Natural killer cell treated with Interleukin-12 subunit alpha and Interleukin-12 subunit beta and Interleukin-15 and Interleukin-18, amount 100 ng/mL, for 72 hours (primary cell): Measurements from ENCODE around the gene HOXD13. TPM values are rescaled to one million over a fixed set of nuclear protein-coding genes. Genes with fewer than 3 reads are reported as not detected.
A peak's percentile ranks its signal among the peaks of the same experiment; 100 is the strongest.

Source experiments
- ATAC-seq, 2 donors: fragments of 150-1000 bp; cut with Tn5 transposase in 1 of 2; sonication (Bioruptor Pico), chemical (Tn5 transposase) in 1 of 2; 2 replicates each; pipeline ENCODE4 v1.10.0; 2021
- DNase-seq: peaks from one replicate; pipeline ENCODE4 v3.0.0; 2022; ENCODE audit warnings: low spot score
- H3K27ac Mint-ChIP-seq, 2 donors: 1 replicate in 1 of 2; 2 replicates in 1 of 2; pipeline ENCODE4 v1.8.0; 2022; ENCODE audit warnings: mixed read lengths in 2 of 2, mild to moderate bottlenecking in 1 of 2, moderate library complexity in 1 of 2
- H3K27me3 Mint-ChIP-seq, 2 donors: 1 replicate in 1 of 2; 2 replicates in 1 of 2; pipeline ENCODE4 v1.8.0; 2022; ENCODE audit warnings: mixed read lengths in 2 of 2
- H3K36me3 Mint-ChIP-seq: one replicate; pipeline ENCODE4 v1.8.0; 2022; ENCODE audit warnings: mixed read lengths
- H3K4me1 Mint-ChIP-seq, 2 donors: 1 replicate in 1 of 2; 2 replicates in 1 of 2; pipeline ENCODE4 v1.8.0; 2022; ENCODE audit warnings: low read depth in 2 of 2, mixed read lengths in 2 of 2, mild to moderate bottlenecking in 1 of 2
- H3K4me3 Mint-ChIP-seq: one replicate; pipeline ENCODE4 v1.8.0; 2022; ENCODE audit warnings: mixed read lengths
- H3K9me3 Mint-ChIP-seq: 2 replicates; pipeline ENCODE4 v1.8.0; 2022; ENCODE audit warnings: mixed read lengths
- total RNA-seq, 2 donors: library from RNA; stranded (reverse); gene quantifications; one replicate each; pipeline ENCODE4 v1.2.3, GENCODE V29; 2022

Gene HOXD13
- total RNA-seq, 2 donors from 2014 or later, result not detected

- H3K4me1 Mint-ChIP-seq, result peaks cover 0 to 8% of the 10 kb centered on the region in 2 donors
- H3K27ac Mint-ChIP-seq, result no peak overlapping the region
- peaks cover 41 to 74% of the 10 kb centered on the region in 2 donors for H3K27me3 Mint-ChIP-seq
- no peak for ATAC-seq
- no peaks in the 10 kb centered on the region for H3K9me3 Mint-ChIP-seq
- no peak for DNase-seq
- H3K4me3 Mint-ChIP-seq, result no peak overlapping the region
- peaks cover 17% of the 10 kb centered on the region for H3K36me3 Mint-ChIP-seq
These were observed 7.9 kb upstream of the HOXD13 start for GRCh38 chr2:176084611-176085119.

- H3K4me3 Mint-ChIP-seq, result no peak overlapping the region
- H3K9me3 Mint-ChIP-seq, result no peaks in the 10 kb centered on the region
- peaks cover 0 to 8% of the 10 kb centered on the region in 2 donors for H3K4me1 Mint-ChIP-seq
- H3K27ac Mint-ChIP-seq, result no peak overlapping the region
- ATAC-seq, result no peak
- H3K27me3 Mint-ChIP-seq, result peaks cover 44 to 79% of the 10 kb centered on the region in 2 donors
- H3K36me3 Mint-ChIP-seq, result peaks cover 17% of the 10 kb centered on the region
- no peak for DNase-seq
These were observed 7.3 kb upstream of the HOXD13 start for GRCh38 chr2:176085120-176085788.

GRCh38 chr2:176085861-176086771 is 6.4 kb upstream of the HOXD13 start:
- DNase-seq, result no peak
- ATAC-seq, result no peak
- Mint-ChIP-seq H3K4me3 (no peak overlapping the region), H3K9me3 (no peaks in the 10 kb centered on the region), H3K27me3 (peaks cover 45 to 84% of the 10 kb centered on the region in 2 donors), H3K4me1 (peaks cover 0 to 8% of the 10 kb centered on the region in 2 donors), H3K36me3 (peaks cover 17% of the 10 kb centered on the region), H3K27ac (no peak overlapping the region)

- no peak for ATAC-seq
- no peak overlapping the region for H3K4me3 Mint-ChIP-seq
- H3K4me1 Mint-ChIP-seq, result peaks cover 5 to 11% of the 10 kb centered on the region in 2 donors
- peaks cover 12% of the 10 kb centered on the region for H3K36me3 Mint-ChIP-seq
- no peak for DNase-seq
- H3K27me3 Mint-ChIP-seq, result peaks cover 50 to 88% of the 10 kb centered on the region in 2 donors
- no peaks in the 10 kb centered on the region for H3K9me3 Mint-ChIP-seq
- no peak overlapping the region for H3K27ac Mint-ChIP-seq
These were observed 5.0 kb upstream of the HOXD13 start for GRCh38 chr2:176087330-176088047.

- Mint-ChIP-seq H3K27me3 (peaks cover 52 to 80% of the 10 kb centered on the region in 2 donors), H3K36me3 (peaks cover 12% of the 10 kb centered on the region), H3K4me1 (peaks cover 5 to 11% of the 10 kb centered on the region in 2 donors), H3K9me3 (no peaks in the 10 kb centered on the region), H3K27ac (no peak overlapping the region), H3K4me3 (peak overlapping the region; percentile 58)
- ATAC-seq (no peak), DNase-seq (no peak)
These were observed 4.2 kb upstream of the HOXD13 start for GRCh38 chr2:176088048-176088936.

GRCh38 chr2:176088937-176089842 is 3.3 kb upstream of the HOXD13 start:
- Mint-ChIP-seq H3K27ac (no peak overlapping the region), H3K4me3 (no peak overlapping the region), H3K9me3 (no peaks in the 10 kb centered on the region), H3K4me1 (peaks cover 5 to 14% of the 10 kb centered on the region in 2 donors), H3K36me3 (peaks cover 6% of the 10 kb centered on the region), H3K27me3 (peaks cover 53 to 80% of the 10 kb centered on the region in 2 donors)
- no peak for DNase-seq
- ATAC-seq, result no peak

- no peaks in the 10 kb centered on the region for H3K9me3 Mint-ChIP-seq
- ATAC-seq, result no peak
These were observed 2.6 kb upstream of the HOXD13 start for GRCh38 chr2:176089843-176090395.

GRCh38 chr2:176090862-176091261 is 1.7 kb upstream of the HOXD13 start:
- Mint-ChIP-seq H3K4me1 (peaks cover 5 to 14% of the 10 kb centered on the region in 2 donors), H3K9me3 (no peaks in the 10 kb centered on the region), H3K27me3 (peaks cover 58 to 84% of the 10 kb centered on the region in 2 donors), H3K4me3 (no peak overlapping the region), H3K36me3 (peaks cover 6% of the 10 kb centered on the region), H3K27ac (no peak overlapping the region)
- DNase-seq, result no peak
- no peak for ATAC-seq

More at GRCh38 chr2:176089843-176090395, 2.6 kb upstream of the HOXD13 start:
- H3K27ac Mint-ChIP-seq, result no peak overlapping the region
- DNase-seq, result no peak
- peaks cover 5 to 14% of the 10 kb centered on the region in 2 donors for H3K4me1 Mint-ChIP-seq
- H3K27me3 Mint-ChIP-seq, result peaks cover 53 to 80% of the 10 kb centered on the region in 2 donors
- peaks cover 6% of the 10 kb centered on the region for H3K36me3 Mint-ChIP-seq
- no peak overlapping the region for H3K4me3 Mint-ChIP-seq

- peak overlapping the region; percentile 47 for H3K4me3 Mint-ChIP-seq
- peaks cover 57 to 82% of the 10 kb centered on the region in 2 donors for H3K27me3 Mint-ChIP-seq
- DNase-seq (no peak), ATAC-seq (no peak)
- H3K27ac Mint-ChIP-seq, result no peak overlapping the region
- H3K9me3 Mint-ChIP-seq, result no peaks in the 10 kb centered on the region
- peaks cover 6% of the 10 kb centered on the region for H3K36me3 Mint-ChIP-seq
- peaks cover 8 to 16% of the 10 kb centered on the region in 2 donors for H3K4me1 Mint-ChIP-seq
These were observed 927 bp upstream of the HOXD13 start for GRCh38 chr2:176091329-176092258.

GRCh38 chr2:176093145-176093897 is 800 bp downstream of the HOXD13 start:
- Mint-ChIP-seq H3K27me3 (peaks cover 60 to 80% of the 10 kb centered on the region in 2 donors), H3K9me3 (no peaks in the 10 kb centered on the region), H3K4me3 (peak overlapping the region; percentile 5), H3K27ac (no peak overlapping the region), H3K4me1 (peaks cover 20 to 23% of the 10 kb centered on the region in 2 donors), H3K36me3 (no peaks in the 10 kb centered on the region)
- DNase-seq, result no peak
- no peak for ATAC-seq
